ENCODE measurements around the gene TRRAP. TPM values are rescaled to one million over a fixed set of nuclear protein-coding genes. Genes with fewer than 3 reads are reported as not detected.
"Not testable (repeated sequence)": the region's sequence is repeated elsewhere in the genome, so short reads cannot be mapped to it uniquely, and the experiment has no call there.

Gene TRRAP
- total and polyA plus RNA-seq, 10 donors = 8.4 to 73.4 (median 57.5) TPM

DNA sequence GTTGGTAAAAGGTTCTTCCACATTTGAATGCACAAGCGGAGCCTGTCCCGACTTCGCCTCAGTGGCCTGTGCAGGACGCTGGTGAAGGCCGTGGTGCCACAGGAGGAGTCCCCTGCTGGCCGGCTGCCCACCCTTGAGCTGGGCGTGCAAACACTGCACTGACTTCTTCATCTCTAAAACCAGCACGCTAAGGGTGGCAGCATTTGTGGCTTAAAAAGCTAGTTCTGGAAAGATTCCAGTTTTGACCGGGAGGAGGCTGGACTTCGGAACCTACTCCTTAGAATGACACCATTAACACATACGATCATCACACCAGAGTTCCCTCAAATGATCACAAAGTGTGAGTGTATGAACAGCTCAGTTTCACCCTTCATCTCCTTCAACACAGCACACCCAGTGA, 163.2 kb downstream of the TRRAP start:
- TF ChIP-seq POLR2A (IDR thresholded peaks at IDR 0.05) (no peak), POLR2AphosphoS5 (IDR thresholded peaks at IDR 0.05) (peak in 1 of 3 donors; percentile 45)
- TF ChIP-seq, protein P1, sequence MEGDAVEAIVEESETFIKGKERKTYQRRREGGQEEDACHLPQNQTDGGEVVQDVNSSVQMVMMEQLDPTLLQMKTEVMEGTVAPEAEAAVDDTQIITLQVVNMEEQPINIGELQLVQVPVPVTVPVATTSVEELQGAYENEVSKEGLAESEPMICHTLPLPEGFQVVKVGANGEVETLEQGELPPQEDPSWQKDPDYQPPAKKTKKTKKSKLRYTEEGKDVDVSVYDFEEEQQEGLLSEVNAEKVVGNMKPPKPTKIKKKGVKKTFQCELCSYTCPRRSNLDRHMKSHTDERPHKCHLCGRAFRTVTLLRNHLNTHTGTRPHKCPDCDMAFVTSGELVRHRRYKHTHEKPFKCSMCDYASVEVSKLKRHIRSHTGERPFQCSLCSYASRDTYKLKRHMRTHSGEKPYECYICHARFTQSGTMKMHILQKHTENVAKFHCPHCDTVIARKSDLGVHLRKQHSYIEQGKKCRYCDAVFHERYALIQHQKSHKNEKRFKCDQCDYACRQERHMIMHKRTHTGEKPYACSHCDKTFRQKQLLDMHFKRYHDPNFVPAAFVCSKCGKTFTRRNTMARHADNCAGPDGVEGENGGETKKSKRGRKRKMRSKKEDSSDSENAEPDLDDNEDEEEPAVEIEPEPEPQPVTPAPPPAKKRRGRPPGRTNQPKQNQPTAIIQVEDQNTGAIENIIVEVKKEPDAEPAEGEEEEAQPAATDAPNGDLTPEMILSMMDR (IDR thresholded peaks at IDR 0.05 in 8 of 11, conservative IDR thresholded peaks at IDR 0.05 in 3 of 11) = no peak
- Histone ChIP-seq H3K27me3 (replicated peaks in 1 of 7) (no peaks in the 10 kb centered on the region), H3K36me3 (peaks cover 3 to 100% (median 86%) of the 10 kb centered on the region in 6 donors), H3K4me3 (no peak overlapping the region), H3K9me3 (no peaks in the 10 kb centered on the region), H3K4me1 (peaks cover 0 to 18% (median 7%) of the 10 kb centered on the region in 6 donors), H3K27ac (peak overlapping the region in 1 of 8 donors; percentile 64)
- intact Hi-C loops (cut with DNase I; ENCODE audit: low total_unique reads) = loop anchor here (2.0 to 10.0 kb wide), 2 partner anchors 103 to 269 kb away; partner anchors contain the start of gene SMURF1
- whole genome bisulfite sequencing, 5 donors = 79 to 88% (median 82%) methylated on average over 11 of the region's 11 CpGs
- DNase-seq = no peak

DNA sequence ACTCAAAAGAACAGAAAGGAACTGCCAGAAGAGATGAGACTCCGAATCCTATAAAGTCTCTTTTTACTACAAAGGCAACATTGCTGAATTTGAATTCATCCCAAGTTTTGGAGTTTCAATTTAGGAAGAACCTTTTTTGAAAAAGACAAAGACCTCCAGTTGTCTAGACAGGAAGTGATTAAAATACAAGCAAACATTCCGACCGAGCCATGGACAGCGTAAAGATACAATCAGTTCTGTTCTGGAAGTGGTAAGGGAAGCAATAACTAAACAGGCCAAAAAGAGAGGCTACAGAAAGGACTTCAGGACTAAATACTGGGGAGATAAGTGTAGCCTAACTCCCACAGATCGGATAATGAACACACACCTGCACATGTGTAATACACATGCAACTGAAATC, 164.6 kb downstream of the TRRAP start:
- intact Hi-C loops (cut with DNase I; ENCODE audit: low total_unique reads) = loop anchor here (10.0 kb wide), 1 partner anchor 102 kb away; the partner anchor contains the start of gene SMURF1
- peak overlapping the region in 1 of 8 donors; percentile 34 for H3K27ac ChIP-seq
- no peak overlapping the region for H3K4me3 ChIP-seq
- DNase-seq = no peak
- TF ChIP-seq, protein P1 (IDR thresholded peaks at IDR 0.05 in 8 of 11, conservative IDR thresholded peaks at IDR 0.05 in 3 of 11) = no peak
- TF ChIP-seq POLR2A (IDR thresholded peaks at IDR 0.05) (no peak), POLR2AphosphoS5 (IDR thresholded peaks at IDR 0.05) (no peak)
- no peaks in the 10 kb centered on the region for H3K27me3 ChIP-seq (replicated peaks in 1 of 7)
- WGBS, 5 donors = 66 to 73% (median 70%) methylated on average over 5 of the region's 5 CpGs
- H3K9me3 ChIP-seq = no peaks in the 10 kb centered on the region
- H3K36me3 ChIP-seq = peaks cover 3 to 100% (median 85%) of the 10 kb centered on the region in 6 donors
- peaks cover 0 to 18% (median 7%) of the 10 kb centered on the region in 6 donors for H3K4me1 ChIP-seq

DNA sequence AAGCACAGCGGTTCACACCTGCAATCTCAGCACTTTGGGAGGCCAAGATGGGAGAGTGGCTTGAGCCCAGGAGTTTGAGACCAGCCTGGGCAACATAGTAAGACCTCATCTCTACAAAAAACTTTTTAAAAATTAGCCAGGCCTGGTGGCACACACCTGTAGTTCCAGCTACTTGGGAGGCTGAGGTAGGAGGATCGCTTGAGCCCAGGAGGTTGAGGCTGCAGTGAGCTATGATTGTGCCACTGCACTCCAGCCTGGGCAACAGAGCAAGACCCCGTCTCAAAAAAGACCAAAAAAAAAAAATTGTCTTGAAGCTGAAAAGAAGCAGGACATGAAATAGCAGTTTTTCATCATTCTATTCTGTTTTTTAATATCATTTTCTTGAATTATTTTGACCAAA, 166.5 kb downstream of the TRRAP start:
- H3K27ac ChIP-seq; H3K9me3 ChIP-seq; H3K27me3 ChIP-seq (replicated peaks in 1 of 7); H3K4me3 ChIP-seq; DNase-seq: not testable (repeated sequence)
- Histone ChIP-seq H3K36me3 (peaks cover 3 to 100% (median 85%) of the 10 kb centered on the region in 6 donors), H3K4me1 (peaks cover 0 to 18% (median 7%) of the 10 kb centered on the region in 6 donors)
- 90 to 99% (median 94%) methylated on average over 3 of the region's 3 CpGs for WGBS, 5 donors
- intact Hi-C loops (cut with DNase I; ENCODE audit: low total_unique reads) = loop anchor here (10.0 kb wide), 1 partner anchor 100 kb away; the partner anchor contains the start of gene SMURF1

DNA sequence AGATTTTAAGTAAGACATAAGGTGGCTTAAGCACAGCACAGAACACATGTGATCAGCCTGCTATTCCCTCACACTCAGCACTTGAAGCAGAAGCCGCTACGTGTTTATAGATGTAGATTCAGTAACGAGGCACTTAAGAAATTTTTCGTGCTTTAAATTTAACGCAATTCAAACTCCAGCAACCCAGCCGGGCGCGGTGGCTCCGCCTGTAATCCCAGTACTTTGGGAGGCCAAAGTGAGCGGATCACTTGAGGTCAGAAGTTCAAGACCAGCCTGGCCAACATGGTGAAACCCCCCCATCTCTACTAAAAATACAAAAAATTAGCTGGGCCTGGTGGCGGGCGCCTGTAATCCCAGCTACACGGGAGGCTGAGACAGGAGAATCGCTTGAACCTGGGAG, 167.9 kb downstream of the TRRAP start:
- not testable (repeated sequence) for DNase-seq; H3K9me3 ChIP-seq; H3K4me1 ChIP-seq; H3K4me3 ChIP-seq; H3K27ac ChIP-seq; H3K27me3 ChIP-seq (replicated peaks in 1 of 7)
- peaks cover 2 to 100% (median 88%) of the 10 kb centered on the region in 6 donors for H3K36me3 ChIP-seq
- intact Hi-C loops (cut with DNase I; ENCODE audit: low total_unique reads) = loop anchor here (10.0 kb wide), 1 partner anchor 99 kb away; the partner anchor contains the start of gene SMURF1
- WGBS, 5 donors = 88 to 93% (median 92%) methylated on average over 14 of the region's 14 CpGs

DNA sequence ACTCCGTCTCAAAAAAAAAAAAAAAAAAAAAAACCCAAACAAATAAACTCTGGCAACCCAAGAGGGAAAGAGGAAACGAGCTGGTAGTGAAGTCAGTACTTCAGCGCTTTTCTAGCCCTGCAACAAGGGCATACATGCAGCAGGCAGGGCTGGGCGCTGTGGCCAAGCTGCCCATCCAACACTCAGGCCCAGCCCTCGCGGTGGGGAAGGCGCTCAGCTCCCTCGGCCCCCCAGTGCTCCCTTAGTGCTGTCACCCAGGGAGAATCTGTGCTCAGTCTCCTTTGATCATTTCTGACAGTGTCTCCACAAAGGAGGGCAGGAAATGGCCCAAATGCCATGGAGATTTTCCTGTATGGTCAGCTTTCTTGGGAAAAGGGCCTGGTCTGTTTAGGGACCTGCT, 168.4 kb downstream of the TRRAP start:
- Histone ChIP-seq H3K36me3 (peaks cover 0 to 100% (median 88%) of the 10 kb centered on the region in 6 donors), H3K9me3 (no peaks in the 10 kb centered on the region), H3K27me3 (replicated peaks in 1 of 7) (no peaks in the 10 kb centered on the region), H3K27ac (no peak overlapping the region), H3K4me3 (no peak overlapping the region), H3K4me1 (peaks cover 0 to under 1% (median 0%) of the 10 kb centered on the region in 6 donors)
- TF ChIP-seq POLR2AphosphoS5 (IDR thresholded peaks at IDR 0.05) (peak in 1 of 3 donors; percentile 56), POLR2A (IDR thresholded peaks at IDR 0.05) (no peak)
- DNase-seq = no peak
- intact Hi-C loops (cut with DNase I; ENCODE audit: low total_unique reads) = loop anchor here (10.0 kb wide), 1 partner anchor 98 kb away; the partner anchor contains the start of gene SMURF1
- 91 to 96% (median 92%) methylated on average over 8 of the region's 8 CpGs for WGBS, 5 donors
